Measurements from ENCODE around the gene ZFP57.

The ZFP57 gene

GRCh38 chr6:29680904-29681303, at the start of gene ZFP57:
TSS of gene ZFP57 (minus strand) at chr6:29681152. CDS start at chr6:29677003, 4,149 bp downstream.
- no peak for DNase-seq

- no peak for DNase-seq
Observed at GRCh38 chr6:29730575-29731126, 49.7 kb upstream of the ZFP57 start.

GRCh38 chr6:29729774-29730328, 48.9 kb upstream of the ZFP57 start:
- no peak for DNase-seq

- DNase-seq: no peak
Observed at GRCh38 chr6:29728875-29729270, 47.9 kb upstream of the ZFP57 start.

GRCh38 chr6:29728173-29728874, 47.4 kb upstream of the ZFP57 start:
- no peak for DNase-seq

- no peak for DNase-seq
Observed at GRCh38 chr6:29727637-29728036, 46.7 kb upstream of the ZFP57 start.

GRCh38 chr6:29726571-29727194, 45.7 kb upstream of the ZFP57 start:
- DNase-seq: no peak

GRCh38 chr6:29726001-29726400, 45.0 kb upstream of the ZFP57 start:
- no peak for DNase-seq

GRCh38 chr6:29724937-29725869, 44.3 kb upstream of the ZFP57 start:
- no peak for DNase-seq

- no peak for DNase-seq
Observed at GRCh38 chr6:29723666-29724588, 43.0 kb upstream of the ZFP57 start.

GRCh38 chr6:29723262-29723665, 42.3 kb upstream of the ZFP57 start, which contains the start of gene HLA-F:
TSS of gene HLA-F (plus strand) at chr6:29723434. CDS start at chr6:29723464, 30 bp downstream.
- peak; percentile 68 for DNase-seq

GRCh38 chr6:29720863-29721262, 39.9 kb upstream of the ZFP57 start:
- no peak for DNase-seq

- DNase-seq: no peak
Observed at GRCh38 chr6:29710281-29710941, 29.5 kb upstream of the ZFP57 start.

- no peak for DNase-seq
Observed at GRCh38 chr6:29709188-29709587, 28.2 kb upstream of the ZFP57 start.

GRCh38 chr6:29708432-29709179, 27.7 kb upstream of the ZFP57 start:
- no peak for DNase-seq

GRCh38 chr6:29705389-29706231, 24.7 kb upstream of the ZFP57 start:
- DNase-seq: peak; percentile 33

GRCh38 chr6:29702519-29703103, 21.7 kb upstream of the ZFP57 start:
- peak; percentile 76 for DNase-seq

GRCh38 chr6:29696147-29697125, 15.5 kb upstream of the ZFP57 start:
- no peak for DNase-seq
